ENCODE results near the gene CAV1. TPM values are rescaled to one million over a fixed set of nuclear protein-coding genes. Genes with fewer than 3 reads are reported as not detected.
A peak's percentile ranks its signal among the peaks of the same experiment; 100 is the strongest.

CAV1 gene
- total RNA-seq, 1 donor from 2014 or later: 0.84 TPM

- no peaks in the 10 kb centered on the region for H3K9me3 Mint-ChIP-seq (ENCODE audit: low read depth)
- H3K4me3 Mint-ChIP-seq (ENCODE audit: low read depth): no peak overlapping the region
- H3K4me1 Mint-ChIP-seq (ENCODE audit: low read depth): peaks cover 19% of the 10 kb centered on the region
- H3K36me3 Mint-ChIP-seq (ENCODE audit: insufficient read depth): no peaks in the 10 kb centered on the region
- H3K27me3 Mint-ChIP-seq: no peaks in the 10 kb centered on the region
- no peak for DNase-seq (ENCODE audit: low spot score, unreplicated experiment)
- H3K27ac Mint-ChIP-seq: no peak overlapping the region
- TF ChIP-seq, protein P1, sequence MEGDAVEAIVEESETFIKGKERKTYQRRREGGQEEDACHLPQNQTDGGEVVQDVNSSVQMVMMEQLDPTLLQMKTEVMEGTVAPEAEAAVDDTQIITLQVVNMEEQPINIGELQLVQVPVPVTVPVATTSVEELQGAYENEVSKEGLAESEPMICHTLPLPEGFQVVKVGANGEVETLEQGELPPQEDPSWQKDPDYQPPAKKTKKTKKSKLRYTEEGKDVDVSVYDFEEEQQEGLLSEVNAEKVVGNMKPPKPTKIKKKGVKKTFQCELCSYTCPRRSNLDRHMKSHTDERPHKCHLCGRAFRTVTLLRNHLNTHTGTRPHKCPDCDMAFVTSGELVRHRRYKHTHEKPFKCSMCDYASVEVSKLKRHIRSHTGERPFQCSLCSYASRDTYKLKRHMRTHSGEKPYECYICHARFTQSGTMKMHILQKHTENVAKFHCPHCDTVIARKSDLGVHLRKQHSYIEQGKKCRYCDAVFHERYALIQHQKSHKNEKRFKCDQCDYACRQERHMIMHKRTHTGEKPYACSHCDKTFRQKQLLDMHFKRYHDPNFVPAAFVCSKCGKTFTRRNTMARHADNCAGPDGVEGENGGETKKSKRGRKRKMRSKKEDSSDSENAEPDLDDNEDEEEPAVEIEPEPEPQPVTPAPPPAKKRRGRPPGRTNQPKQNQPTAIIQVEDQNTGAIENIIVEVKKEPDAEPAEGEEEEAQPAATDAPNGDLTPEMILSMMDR (IDR thresholded peaks at IDR 0.05; ENCODE audit: unreplicated experiment): peak; percentile 9
Observed at GRCh38 chr7:116598278-116598677, 73.4 kb downstream of the CAV1 start.

GRCh38 chr7:116598861-116599260 is 74.0 kb downstream of the CAV1 start:
- H3K27ac Mint-ChIP-seq: no peak overlapping the region
- peaks cover 16% of the 10 kb centered on the region for H3K4me1 Mint-ChIP-seq (ENCODE audit: low read depth)
- TF ChIP-seq, protein P1 (IDR thresholded peaks at IDR 0.05; ENCODE audit: unreplicated experiment): no peak
- DNase-seq (ENCODE audit: low spot score, unreplicated experiment): no peak
- no peaks in the 10 kb centered on the region for H3K9me3 Mint-ChIP-seq (ENCODE audit: low read depth)
- no peak overlapping the region for H3K4me3 Mint-ChIP-seq (ENCODE audit: low read depth)
- H3K36me3 Mint-ChIP-seq (ENCODE audit: insufficient read depth): no peaks in the 10 kb centered on the region
- no peaks in the 10 kb centered on the region for H3K27me3 Mint-ChIP-seq

GRCh38 chr7:116601426-116601825 is 76.6 kb downstream of the CAV1 start:
- no peak for DNase-seq (ENCODE audit: low spot score, unreplicated experiment)
- Mint-ChIP-seq H3K4me3 (ENCODE audit: low read depth) (no peak overlapping the region), H3K27me3 (no peaks in the 10 kb centered on the region), H3K27ac (no peak overlapping the region), H3K4me1 (ENCODE audit: low read depth) (peaks cover 9% of the 10 kb centered on the region), H3K36me3 (ENCODE audit: insufficient read depth) (no peaks in the 10 kb centered on the region), H3K9me3 (ENCODE audit: low read depth) (no peaks in the 10 kb centered on the region)
- TF ChIP-seq, protein P1 (IDR thresholded peaks at IDR 0.05; ENCODE audit: unreplicated experiment): no peak

GRCh38 chr7:116607299-116607698 is 82.5 kb downstream of the CAV1 start:
- Mint-ChIP-seq H3K27me3 (no peaks in the 10 kb centered on the region), H3K36me3 (ENCODE audit: insufficient read depth) (no peaks in the 10 kb centered on the region), H3K27ac (no peak overlapping the region), H3K4me1 (ENCODE audit: low read depth) (no peaks in the 10 kb centered on the region), H3K9me3 (ENCODE audit: low read depth) (peaks cover 4% of the 10 kb centered on the region), H3K4me3 (ENCODE audit: low read depth) (no peak overlapping the region)
- DNase-seq (ENCODE audit: low spot score, unreplicated experiment): no peak
- TF ChIP-seq, protein P1 (IDR thresholded peaks at IDR 0.05; ENCODE audit: unreplicated experiment): no peak

GRCh38 chr7:116610210-116610609 is 85.4 kb downstream of the CAV1 start:
- Mint-ChIP-seq H3K4me1 (ENCODE audit: low read depth) (peaks cover 18% of the 10 kb centered on the region), H3K4me3 (ENCODE audit: low read depth) (no peak overlapping the region), H3K36me3 (ENCODE audit: insufficient read depth) (no peaks in the 10 kb centered on the region), H3K27ac (no peak overlapping the region), H3K27me3 (no peaks in the 10 kb centered on the region), H3K9me3 (ENCODE audit: low read depth) (peaks cover 4% of the 10 kb centered on the region)
- TF ChIP-seq, protein P1 (IDR thresholded peaks at IDR 0.05; ENCODE audit: unreplicated experiment): no peak
- DNase-seq (ENCODE audit: low spot score, unreplicated experiment): no peak
